K562 (cell line): ENCODE data around the gene SLC15A3. TPM values are rescaled to one million over a fixed set of nuclear protein-coding genes. Genes with fewer than 3 reads are reported as not detected.

Experiments
- ATAC-seq: fragments of 200-7000 bp; cut with Tn5 transposase; 3 replicates; pipeline ENCODE4 v1.9.1; 2020; ENCODE audit warnings: moderate library complexity
- BruUV-seq: library from RNA; stranded (reverse); fragments of 400-500 nt; replicated peaks from 2 replicates; lab custom pipeline; 2021; lab: Mats Ljungman, UMichigan
- CTCF ChIA-PET: fragments of 300-600 bp; formaldehyde crosslinking; extraction: SDS; loops from one replicate; lab custom pipeline; 2021; ENCODE audit warnings: low intra/inter-chr PET ratio; lab: Yijun Ruan, JAX
- POLR2A ChIA-PET: fragments of 300-600, 350-650 bp; sonication (Branson Sonifier 250); formaldehyde crosslinking; extraction: SDS; loops from one replicate; lab custom pipeline; 2021; ENCODE audit warnings: antibody characterized with exemption, inconsistent platforms; lab: Yijun Ruan, JAX
- DNase-seq, 4 experiments: peaks; one replicate each; pipeline versions ENCODE4 v3.0.0 to v3.0.0-alpha.2; 2011 to 2018; ENCODE audit warnings: low spot score in 3 of 4, mixed read lengths in 3 of 4; ENCODE audit errors: extremely low read depth in 1 of 4
- FAIRE-seq: peaks from 2 replicates; lab custom pipeline; 2011; peaks lifted over from hg19 to GRCh38; lab: Jason Lieb, UNC
- H2AFZ ChIP-seq: 2 replicates; pipeline ENCODE4 v1.6.0; 2011; ENCODE audit warnings: low read depth, low read length, control low read depth, inconsistent platforms
- H3K27ac ChIP-seq: fragments of 200-600 bp; 3 replicates; pipeline ENCODE4 v1.8.0; 2011; ENCODE audit warnings: low read depth, mild to moderate bottlenecking, control low read depth, inconsistent platforms, low read length, moderate library complexity, mixed read lengths; ENCODE audit errors: extremely low read depth
- H3K27me3 ChIP-seq, 2 experiments: fragments of 300-600 bp in 1 of 2; 2 replicates in 1 of 2; 3 replicates in 1 of 2; pipeline versions ENCODE4 v1.6.0 to v1.8.0; 2011; ENCODE audit warnings: inconsistent platforms in 2 of 2, low read length in 2 of 2, mild to moderate bottlenecking in 1 of 2, mixed read lengths in 1 of 2, moderate library complexity in 1 of 2; ENCODE audit not compliant: control insufficient read depth in 2 of 2, insufficient read depth in 2 of 2
- H3K36me3 ChIP-seq: fragments of 300-600 bp; 3 replicates; pipeline ENCODE4 v1.8.0; 2011; ENCODE audit warnings: mild to moderate bottlenecking, low read length, inconsistent platforms; ENCODE audit not compliant: control insufficient read depth, insufficient read depth
- H3K4me1 ChIP-seq, 2 experiments: fragments of 200-600 bp in 1 of 2; replicated peaks in 1 of 2; 2 replicates in 1 of 2; 3 replicates in 1 of 2; pipeline versions ENCODE4 v1.5.1 to v1.8.0; 2011; ENCODE audit warnings: inconsistent platforms in 2 of 2, low read length in 2 of 2, mild to moderate bottlenecking in 1 of 2, mixed read lengths in 1 of 2, moderate library complexity in 1 of 2; ENCODE audit not compliant: control insufficient read depth in 2 of 2, insufficient read depth in 2 of 2
- H3K4me2 ChIP-seq: 2 replicates; pipeline ENCODE4 v1.6.1; 2011; ENCODE audit warnings: low read length, control low read depth, inconsistent platforms, mixed read lengths; ENCODE audit not compliant: insufficient read depth
- H3K4me3 ChIP-seq: fragments of 200-600 bp; sonication (generic), shearing (Covaris generic); 2 replicates; pipeline ENCODE4 v1.5.1; 2016; ENCODE audit warnings: control low read depth, inconsistent platforms
- H3K79me2 ChIP-seq: fragments of 200-600 bp; 3 replicates; pipeline ENCODE4 v1.8.0; 2011; ENCODE audit warnings: low read length, inconsistent platforms; ENCODE audit not compliant: control insufficient read depth, insufficient read depth
- H3K9ac ChIP-seq, 2 experiments: 2 replicates each; pipeline versions ENCODE4 v1.6.0 to v1.6.1; 2011; ENCODE audit warnings: low read depth in 2 of 2, low read length in 2 of 2, control low read depth in 1 of 2, inconsistent platforms in 1 of 2, mild to moderate bottlenecking in 1 of 2, mixed read lengths in 1 of 2; ENCODE audit not compliant: insufficient read depth in 1 of 2
- H3K9me1 ChIP-seq: one replicate; pipeline ENCODE4 v1.6.0; 2011; ENCODE audit warnings: inconsistent platforms, mild to moderate bottlenecking, low read length, moderate library complexity; ENCODE audit not compliant: control insufficient read depth, insufficient read depth
- H3K9me3 ChIP-seq: replicated peaks from 2 replicates; pipeline ENCODE4 v1.5.1; 2011; ENCODE audit warnings: low read depth, low read length, inconsistent platforms; ENCODE audit not compliant: control insufficient read depth, insufficient read depth
- H4K20me1 ChIP-seq: replicated peaks from 2 replicates; pipeline ENCODE4 v1.6.1; 2011; ENCODE audit warnings: low read length, inconsistent platforms, mixed read lengths; ENCODE audit not compliant: control insufficient read depth, insufficient read depth
- ETV5 ChIP-seq: sonication (generic); formaldehyde crosslinking; IDR thresholded peaks from 2 replicates; pipeline ENCODE4 v1.4.0; 2020; ENCODE audit warnings: low read depth, mild to moderate bottlenecking, missing genetic modification reagents
- FOXM1 ChIP-seq, 2 experiments: fragments of 450-650 bp in 1 of 2; sonication (generic) in 1 of 2; formaldehyde crosslinking in 1 of 2; IDR thresholded peaks; 2 replicates each; pipeline versions ENCODE4 v1.6.1 to v1.9.0; 2017 to 2022; ENCODE audit warnings: low read depth in 2 of 2, mild to moderate bottlenecking in 2 of 2, missing genetic modification reagents in 1 of 2, moderate library complexity in 1 of 2
- HES1 ChIP-seq: fragments of 450-650 bp; IDR thresholded peaks from 2 replicates; pipeline ENCODE4 v1.6.1; 2016; ENCODE audit warnings: low read depth, mild to moderate bottlenecking, moderate library complexity
- HMG20A ChIP-seq: fragments of 450-650 bp; formaldehyde crosslinking; conservative IDR thresholded peaks from 2 replicates; pipeline ENCODE4 v1.4.0; 2020; ENCODE audit warnings: mild to moderate bottlenecking, mixed read lengths
- MCM2 ChIP-seq: fragments of 450-650 bp; IDR thresholded peaks from 2 replicates; pipeline ENCODE4 v1.6.1; 2017; ENCODE audit warnings: low read depth, mild to moderate bottlenecking
- TAF9B ChIP-seq: fragments of 450-650 bp; IDR thresholded peaks from 2 replicates; pipeline ENCODE4 v1.6.1; 2018; ENCODE audit warnings: mild to moderate bottlenecking; ENCODE audit not compliant: partially characterized antibody
- WGBS: fragments of 100-300 bp; shearing (Covaris generic); methylation state at CpG from one replicate; pipeline ENCODE4 v1.1.6; 2016; ENCODE audit warnings: low coverage, mixed read lengths; ENCODE audit not compliant: insufficient coverage; ENCODE audit errors: missing lambda C conversion rate; 5-methylcytosine and 5-hydroxymethylcytosine counted together
- in situ Hi-C: fragments of 300-500 bp; cut with MboI; formaldehyde crosslinking; loops from 4 replicates; pipeline ENCODE4 v1.15.0; 2018; ENCODE audit warnings: inconsistent platforms, mixed read lengths
- intact Hi-C: fragments of 100-400 bp; cut with micrococcal nuclease; formaldehyde crosslinking; loops from 2 replicates; pipeline ENCODE4 v1.14.2; 2022
- polyA plus RNA-seq, 8 experiments: library from polyadenylated mRNA; depleted of rRNA in 4 of 8; stranded (reverse) in 5 of 8; unstranded in 3 of 8; fragments of >200 nt; fragmentation: Nextera tagmentation in 2 of 8; fragmentation: Illumina TruSeq in 1 of 8; extraction: Ambion mirVana in 2 of 8; extraction: Trizol in 1 of 8; gene quantifications; 2 replicates each; pipeline versions ENCODE4 v1.2.1 to v1.2.3, GENCODE V29; 2011 to 2014; ENCODE audit warnings: inconsistent platforms in 1 of 8, missing spikeins in 1 of 8
- total RNA-seq, 7 experiments: library from RNA; depleted of rRNA in 6 of 7; stranded (reverse); fragments of >200 nt in 6 of 7; fragmentation: Illumina TruSeq in 2 of 7; extraction: Trizol in 2 of 7; gene quantifications; 2 replicates each; pipeline versions ENCODE4 v1.2.1 to v1.2.3, GENCODE V29; 2011 to 2021; ENCODE audit warnings: low replicate concordance in 1 of 7

The SLC15A3 gene
- total and polyA plus RNA-seq, 9 of the 15 experiments (the other 6 are each of a cell fraction or from before 2014, with no cell fraction given), result 0.07 to 0.27 TPM; not detected in 7

GRCh38 chr11:60899046-60899936, 52.7 kb downstream of the SLC15A3 start (continued):
- TF ChIP-seq HES1, result no peak

GRCh38 chr11:60897496-60897895, 54.5 kb downstream of the SLC15A3 start:
- no TSS peak for BruUV-seq

More at GRCh38 chr11:60897496-60897895, 54.5 kb downstream of the SLC15A3 start:
- CTCF ChIA-PET, result no interaction called here
- Histone ChIP-seq H3K9me1 (no peaks in the 10 kb centered on the region), H3K79me2 (peaks cover 4% of the 10 kb centered on the region), H2AFZ (no peak overlapping the region), H3K4me1 (peaks cover 0 to 3% of the 10 kb centered on the region in 2 experiments; a peak in 1 of 5 replicates), H3K27me3 (no peaks in the 10 kb centered on the region), H3K9me3 (no peaks in the 10 kb centered on the region), H4K20me1 (peaks cover 6% of the 10 kb centered on the region; the same call in 1 of the 2 replicates), H3K27ac (no peak overlapping the region), H3K9ac (no peak overlapping the region), H3K4me3 (no peak overlapping the region), H3K36me3 (peaks cover 97% of the 10 kb centered on the region), H3K4me2 (no peak overlapping the region)
- POLR2A ChIA-PET, result interaction anchor here (1.2 kb wide), 1 partner anchor 10 kb away, joined by 3 read pairs; no protein-coding TSS in a partner anchor
- 98% methylated on average over 4 of the region's 4 CpGs for WGBS
- DNase-seq (no peak), FAIRE-seq (no peak), ATAC-seq (no peak)
- intact Hi-C loops, result no loop called here
- in situ Hi-C loops, result loop anchor here (5.0 kb wide), 1 partner anchor 120 kb away; no protein-coding TSS in a partner anchor
- TF ChIP-seq FOXM1 (IDR thresholded peaks at IDR 0.05; ENCODE audit: low read depth) (no peak), FOXM1 (CRISPR knock-in tag; IDR thresholded peaks at IDR 0.05; ENCODE audit: low read depth) (no peak), HMG20A (CRISPR knock-in tag) (no peak), TAF9B (no peak), MCM2 (no peak), ETV5 (no peak)
